Neural progenitor cell (in vitro differentiated cells): Measurements from ENCODE around the gene PHLDA2.
A peak's percentile ranks its signal among the peaks of the same experiment; 100 is the strongest.

Source experiments
- EZH2 ChIP-seq: fragments of 200-600 bp; sonication (generic); IDR thresholded peaks from 2 replicates; pipeline ENCODE4 v1.6.1; 2017; ENCODE audit warnings: antibody characterized with exemption, mild to moderate bottlenecking, moderate library complexity
- TF ChIP-seq, protein P1 (sequence below): fragments of 200-600 bp; sonication (generic); IDR thresholded peaks from 2 replicates; pipeline ENCODE4 v1.5.1; 2017; ENCODE audit warnings: antibody characterized with exemption, mild to moderate bottlenecking

DNA sequence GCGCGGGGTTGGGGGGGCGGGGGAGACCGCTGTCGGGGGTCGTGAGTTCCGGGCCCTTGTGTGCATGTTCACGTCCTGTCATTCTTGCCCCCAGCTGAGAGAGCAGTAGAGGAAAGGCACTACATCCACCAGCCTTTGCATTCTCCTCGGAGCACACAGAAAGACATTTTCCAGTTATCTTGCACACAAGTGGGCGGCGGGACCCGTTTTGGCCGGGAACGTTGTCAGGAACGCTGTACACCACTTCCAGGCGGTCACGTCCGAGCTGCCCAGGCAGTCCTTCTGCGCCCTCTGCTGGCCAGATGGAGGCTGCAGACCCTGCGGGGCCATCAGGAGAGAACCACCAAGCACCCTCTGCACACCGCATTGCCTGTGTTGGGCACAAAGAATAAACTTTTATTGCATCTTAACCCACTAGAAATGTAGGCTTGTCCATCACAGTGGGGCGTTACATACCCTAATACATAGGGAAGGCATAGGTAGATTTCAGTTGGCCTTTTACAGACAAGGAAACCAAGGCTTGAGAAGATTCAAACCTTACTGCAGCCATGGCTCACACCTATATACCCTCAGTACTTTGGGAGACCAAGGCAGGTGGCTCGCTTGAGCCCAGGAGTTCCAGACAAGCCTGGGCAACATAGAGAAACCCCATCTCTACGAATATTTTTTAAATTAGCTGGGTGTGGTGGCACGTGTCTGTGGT is 40.8 kb downstream of the PHLDA2 start:
- TF ChIP-seq, protein P1, sequence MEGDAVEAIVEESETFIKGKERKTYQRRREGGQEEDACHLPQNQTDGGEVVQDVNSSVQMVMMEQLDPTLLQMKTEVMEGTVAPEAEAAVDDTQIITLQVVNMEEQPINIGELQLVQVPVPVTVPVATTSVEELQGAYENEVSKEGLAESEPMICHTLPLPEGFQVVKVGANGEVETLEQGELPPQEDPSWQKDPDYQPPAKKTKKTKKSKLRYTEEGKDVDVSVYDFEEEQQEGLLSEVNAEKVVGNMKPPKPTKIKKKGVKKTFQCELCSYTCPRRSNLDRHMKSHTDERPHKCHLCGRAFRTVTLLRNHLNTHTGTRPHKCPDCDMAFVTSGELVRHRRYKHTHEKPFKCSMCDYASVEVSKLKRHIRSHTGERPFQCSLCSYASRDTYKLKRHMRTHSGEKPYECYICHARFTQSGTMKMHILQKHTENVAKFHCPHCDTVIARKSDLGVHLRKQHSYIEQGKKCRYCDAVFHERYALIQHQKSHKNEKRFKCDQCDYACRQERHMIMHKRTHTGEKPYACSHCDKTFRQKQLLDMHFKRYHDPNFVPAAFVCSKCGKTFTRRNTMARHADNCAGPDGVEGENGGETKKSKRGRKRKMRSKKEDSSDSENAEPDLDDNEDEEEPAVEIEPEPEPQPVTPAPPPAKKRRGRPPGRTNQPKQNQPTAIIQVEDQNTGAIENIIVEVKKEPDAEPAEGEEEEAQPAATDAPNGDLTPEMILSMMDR, result peak; percentile 96
- TF ChIP-seq EZH2, result no peak
